Right ventricle myocardium inferior (tissue), 1 donor: Measurements from ENCODE around the gene HIC1. TPM values are rescaled to one million over a fixed set of nuclear protein-coding genes. Genes with fewer than 3 reads are reported as not detected.

Experiments
- ATAC-seq: fragments of 200-7000 bp; cut with Tn5 transposase; one replicate; pipeline ENCODE4 v1.9.1; 2020; ENCODE audit warnings: mild to moderate bottlenecking, moderate library complexity
- DNase-seq: peaks from one replicate; pipeline ENCODE4 v3.0.0; 2021; ENCODE audit errors: missing footprints
- intact Hi-C: fragments of 100-400 bp; cut with DNase I; formaldehyde crosslinking; loops from one replicate; pipeline ENCODE4 v1.11.0; 2022
- microRNA-seq: library from miRNA; unstranded; fragments of <30 nt; microRNA quantifications from one replicate; pipeline ENCODE4 v1.2.0, GENCODE V29; 2020
- total RNA-seq: library from RNA; stranded (reverse); fragmentation: NEBNext Ultra II Directional; extraction: Animal tissue kit (Norgen Biotek cat#: 25700); gene quantifications from one replicate; pipeline ENCODE4 v1.2.1, GENCODE V29; 2021
- donor health status: DM: no; HTN: yes; CAD: no; lungs with severe emphysema.

The HIC1 gene
- total RNA-seq, 1 donor from 2014 or later = 22.7 TPM

DNA sequence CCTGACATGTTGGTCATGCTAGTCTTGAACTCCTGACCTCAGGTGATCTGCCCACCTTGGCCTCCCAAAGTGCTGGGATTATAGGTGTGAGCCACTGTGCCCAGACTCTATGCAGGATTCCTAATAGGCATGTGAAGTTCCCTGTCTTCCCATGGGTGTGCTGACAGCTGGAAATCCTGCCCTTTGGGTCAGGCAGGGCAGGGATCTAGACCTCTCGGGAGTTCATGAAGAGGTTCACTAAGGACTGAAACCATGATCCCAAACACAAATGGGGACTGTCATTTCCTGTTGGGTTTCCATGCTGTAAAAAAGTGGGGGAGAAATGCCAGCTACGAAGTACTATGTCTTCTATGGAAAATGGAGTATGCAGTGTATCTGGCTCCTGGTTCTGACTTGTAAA lies 52.1 kb downstream of the HIC1 start:
- ATAC-seq (no peak), DNase-seq (no peak)
- intact Hi-C loops = no loop called here

DNA sequence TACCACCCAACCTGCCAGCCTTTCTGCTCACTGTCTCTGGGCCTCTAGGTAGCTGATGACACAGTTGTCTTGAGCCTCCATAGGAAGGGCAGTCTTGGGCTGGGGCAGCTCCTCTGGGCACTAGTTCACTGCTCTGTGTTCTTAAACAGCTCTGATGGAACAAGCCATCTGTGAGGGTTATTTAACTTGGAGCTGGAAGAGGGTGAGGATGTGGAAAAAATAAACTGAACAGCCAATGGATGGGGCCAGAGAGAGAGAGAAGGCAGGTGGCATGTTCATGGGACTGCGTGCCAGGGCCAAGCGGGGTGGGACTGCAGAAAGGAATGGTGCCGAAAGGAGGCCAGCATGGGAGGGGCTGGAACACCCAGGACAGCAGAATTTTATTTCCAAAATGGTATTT lies 52.6 kb downstream of the HIC1 start:
- intact Hi-C loops = no loop called here
- no peak for DNase-seq
- ATAC-seq = peak; percentile 42

DNA sequence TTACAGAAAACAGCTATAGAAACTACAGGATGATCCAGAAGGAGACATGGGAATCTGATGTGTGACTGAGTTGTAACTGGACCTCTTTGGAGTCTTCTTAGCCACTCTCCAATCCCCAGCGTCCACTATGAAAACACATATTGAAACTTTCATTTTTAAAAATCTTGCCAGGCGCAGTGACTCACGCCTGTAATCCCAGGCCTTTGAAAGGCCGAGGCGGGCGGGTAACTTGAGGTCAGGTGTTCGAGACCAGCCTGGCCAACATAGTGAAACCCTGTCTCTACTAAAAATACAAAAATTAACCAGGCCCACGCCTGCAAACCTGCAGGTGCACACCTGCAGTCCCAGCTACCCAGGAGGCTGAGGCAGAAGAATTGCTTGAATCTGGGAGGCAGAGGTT lies 53.3 kb downstream of the HIC1 start:
- no peak for ATAC-seq
- intact Hi-C loops = no loop called here

DNA sequence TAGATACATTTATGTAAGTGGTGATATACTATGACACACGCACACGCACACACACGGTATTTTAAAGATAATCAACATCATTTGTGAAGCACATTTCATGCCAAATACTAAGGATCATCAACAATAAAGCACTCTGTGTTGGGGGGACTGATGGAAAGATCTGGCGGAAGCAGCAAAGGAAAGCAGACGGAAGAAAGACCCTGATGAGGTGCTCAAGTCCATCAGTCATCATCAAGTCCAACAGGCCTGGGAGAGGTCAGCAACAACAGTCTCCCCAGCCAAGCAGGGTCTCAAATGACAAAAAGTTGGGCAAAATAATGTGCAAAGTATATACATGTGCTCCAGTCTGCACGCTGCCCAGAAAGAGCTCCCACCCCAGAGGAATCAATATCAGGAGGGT lies 55.5 kb downstream of the HIC1 start:
- DNase-seq (no peak), ATAC-seq (no peak)
- intact Hi-C loops = no loop called here

More for the DNA sequence above, 53.3 kb downstream of the HIC1 start:
- DNase-seq = no peak

DNA sequence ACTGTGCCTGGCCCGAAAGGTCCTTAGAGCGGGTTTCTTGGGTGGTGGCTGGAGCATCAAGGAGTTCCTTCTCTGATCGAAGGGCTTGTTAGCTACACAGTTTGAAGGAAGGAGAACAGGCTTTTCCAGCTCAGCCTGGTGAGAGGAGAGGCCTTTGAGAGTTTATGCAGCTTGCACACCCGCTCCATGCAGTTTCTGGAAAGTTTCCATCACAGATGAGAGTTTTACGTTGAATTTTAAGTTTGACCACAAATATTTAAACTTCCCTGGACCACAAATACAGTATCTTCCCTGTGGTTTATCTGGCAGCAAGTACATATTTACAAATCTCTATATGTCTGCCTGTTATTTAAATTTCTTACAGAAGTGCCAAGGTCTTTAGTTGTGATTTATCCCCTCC lies 56.8 kb downstream of the HIC1 start:
- intact Hi-C loops = no loop called here
- ATAC-seq = no peak

More for the DNA sequence above, 56.8 kb downstream of the HIC1 start:
- DNase-seq = no peak

Small RNA genes lying within 50 kb of the gene (microRNA-seq; reads per million reads assigned to microRNA genes)
- gene MIR132 (256 reads per million, percentile 64 among the genes with 10 or more reads in this experiment), gene MIR212 (12.3 reads per million, percentile 27 among the genes with 10 or more reads in this experiment)

Other genes with a start within 250 kb of the HIC1 start
- 9.9 TPM for gene SMYD4, start 225.2 kb upstream of the HIC1 start, total RNA-seq
- 56.3 TPM for gene RPA1, start 225.1 kb upstream of the HIC1 start, total RNA-seq
- gene RTN4RL1, start 29.8 kb upstream of the HIC1 start, total RNA-seq = 3.2 TPM
- gene DPH1, start 24.9 kb upstream of the HIC1 start, total RNA-seq = 24.1 TPM
- gene OVCA2, start 13.1 kb upstream of the HIC1 start, total RNA-seq = 14.3 TPM
- 21.0 TPM for gene SMG6, start 248.7 kb downstream of the HIC1 start, total RNA-seq
- gene SRR, start 248.8 kb downstream of the HIC1 start, total RNA-seq = 11.0 TPM